ENCODE measurements around the gene SH3PXD2A.
"Not testable (repeated sequence)": the region's sequence is repeated elsewhere in the genome, so short reads cannot be mapped to it uniquely, and the experiment has no call there.

Gene SH3PXD2A

DNA sequence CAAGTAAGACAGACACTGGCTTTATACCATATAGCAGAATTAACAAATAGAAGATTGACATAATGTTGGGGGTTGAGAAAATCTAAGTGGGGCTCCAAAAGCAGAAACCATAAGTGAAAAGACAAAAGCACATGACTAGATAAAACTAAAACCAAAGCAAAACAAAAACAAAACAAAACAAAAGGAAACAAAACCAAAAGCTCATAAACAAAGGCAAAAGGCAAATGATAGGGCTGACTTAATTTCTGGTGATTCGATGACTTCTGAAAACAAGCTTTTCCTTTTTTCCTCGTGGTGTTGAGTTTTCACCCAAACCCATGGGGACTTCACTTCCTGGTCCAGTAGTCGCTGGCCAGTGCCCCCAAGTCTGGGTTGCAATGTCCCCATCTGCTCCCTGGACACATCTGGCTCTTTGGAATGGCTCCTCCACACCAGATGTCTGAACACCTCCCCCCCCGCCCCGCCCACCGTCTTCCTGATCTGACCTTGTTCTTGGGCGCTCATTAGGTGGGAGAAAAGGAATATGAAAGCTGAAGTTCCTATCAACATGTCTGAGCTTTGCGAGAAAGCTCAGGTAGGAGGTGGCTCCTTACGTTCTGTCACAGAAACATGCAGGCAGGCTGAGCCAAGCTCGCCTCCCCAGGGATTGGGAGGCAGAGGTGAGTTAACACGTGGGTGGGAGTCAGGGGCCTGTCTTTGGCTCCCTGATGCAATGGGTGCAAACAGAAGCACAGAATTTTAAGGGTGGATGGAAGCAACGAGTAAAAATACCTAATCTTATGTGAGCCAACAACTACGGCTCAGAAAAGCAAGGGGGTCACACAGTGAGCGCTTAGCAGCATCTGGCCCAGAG lies 240.8 kb downstream of the SH3PXD2A start:
- no peak for DNase-seq

DNA sequence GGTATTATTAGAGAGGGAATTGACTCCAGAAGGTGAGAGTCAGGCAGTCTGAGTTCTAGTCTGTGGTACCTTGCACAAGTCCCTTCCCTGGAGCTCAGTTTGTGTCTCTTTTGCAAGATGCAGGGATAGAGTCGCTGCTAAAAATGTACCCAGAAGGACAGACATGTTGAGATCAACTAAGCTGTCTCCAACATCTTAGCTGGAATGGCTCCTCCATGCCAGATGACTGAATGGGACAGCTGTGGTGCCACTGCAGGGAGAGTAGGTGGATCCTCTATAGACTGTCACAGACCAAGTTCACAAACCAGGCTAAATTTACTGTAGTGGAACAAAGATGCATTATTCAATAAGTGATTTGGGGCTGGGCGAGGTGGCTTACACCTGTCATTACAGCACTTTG lies 241.8 kb downstream of the SH3PXD2A start:
- DNase-seq, result no peak

GRCh38 chr10:103612462-103613365 lies 242.7 kb downstream of the SH3PXD2A start:
- DNase-seq, result no peak

- DNase-seq, result no peak
Observed at GRCh38 chr10:103610921-103611511, 244.4 kb downstream of the SH3PXD2A start.

DNA sequence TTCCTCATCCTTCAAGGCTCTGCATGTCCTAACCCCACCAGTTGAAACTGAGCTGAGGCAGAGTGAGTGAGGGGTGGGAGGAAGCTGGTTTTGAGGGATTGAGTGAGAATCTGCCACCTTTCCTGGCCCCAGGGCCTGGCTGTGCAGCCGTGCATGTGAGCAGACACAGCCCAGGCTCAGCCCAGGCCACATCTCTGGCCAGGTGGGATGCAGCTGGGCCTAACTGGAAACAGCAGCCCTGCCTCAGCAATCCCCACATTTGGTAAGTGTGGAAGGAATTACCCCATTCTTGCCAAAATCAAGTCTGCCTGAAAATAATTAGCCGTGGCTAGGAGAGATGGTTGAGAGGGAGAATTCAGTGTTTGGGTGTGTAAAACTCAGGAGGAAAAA lies 245.3 kb downstream of the SH3PXD2A start:
- no peak for DNase-seq

GRCh38 chr10:103609231-103610082 lies 245.9 kb downstream of the SH3PXD2A start:
- no peak for DNase-seq

DNA sequence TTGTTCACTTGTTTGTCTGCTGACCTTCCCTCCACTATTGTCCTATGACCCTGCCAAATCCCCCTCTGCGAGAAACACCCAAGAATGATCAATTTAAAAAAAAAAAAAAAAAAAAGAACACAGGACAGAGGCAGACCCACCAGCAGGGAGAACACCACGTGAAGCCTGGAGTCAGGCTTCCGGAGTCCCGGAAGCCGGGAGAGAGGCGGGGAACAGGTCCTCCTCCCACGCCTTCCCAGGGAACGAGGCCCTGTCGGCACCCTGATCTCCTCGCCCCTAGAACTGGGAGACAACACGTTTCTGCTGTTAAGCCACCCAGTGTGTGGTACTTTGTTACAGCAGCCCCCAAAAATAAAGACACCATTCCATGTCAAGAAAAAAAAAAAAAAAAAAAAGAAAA lies 247.3 kb downstream of the SH3PXD2A start:
- not testable (repeated sequence) for DNase-seq

GRCh38 chr10:103607051-103607450 lies 248.3 kb downstream of the SH3PXD2A start:
- not testable (repeated sequence) for DNase-seq

- DNase-seq, result not testable (repeated sequence)
Observed at GRCh38 chr10:103606097-103606438, 249.3 kb downstream of the SH3PXD2A start.

DNA sequence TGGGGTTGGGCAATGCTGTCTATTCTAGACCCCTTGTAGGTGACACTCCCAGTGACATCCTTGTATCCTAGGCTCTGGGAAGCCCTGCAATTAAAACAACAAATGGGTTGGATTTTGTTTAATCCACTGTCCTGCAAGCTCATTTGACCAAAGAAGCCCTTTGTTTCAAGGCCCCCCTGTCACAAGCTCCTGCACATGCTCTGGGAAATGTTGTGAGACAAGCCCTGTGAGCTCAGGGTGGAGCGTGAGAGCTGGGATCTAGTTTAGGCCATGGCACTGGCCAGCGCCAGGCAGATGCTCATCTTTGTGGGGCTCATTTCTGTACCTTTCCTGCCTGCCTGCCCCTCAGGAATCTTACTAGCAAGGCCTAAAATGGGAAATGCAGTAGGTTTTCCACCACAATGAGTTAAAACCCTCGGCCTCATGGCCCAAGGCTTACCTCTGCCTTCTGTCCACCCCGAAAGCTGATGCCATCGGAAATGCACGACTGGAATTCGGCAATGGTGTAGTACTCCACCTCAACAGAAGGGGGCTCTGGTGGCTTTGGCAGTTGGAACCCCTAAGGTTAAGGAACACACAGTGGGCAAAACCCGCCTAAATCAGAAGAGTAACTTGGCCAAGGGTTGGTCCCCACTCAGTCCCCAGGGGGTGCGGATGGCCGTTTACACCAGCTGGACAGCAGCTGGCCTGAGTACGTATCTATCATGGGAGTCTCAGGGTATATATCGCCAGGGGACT lies 249.8 kb downstream of the SH3PXD2A start:
- DNase-seq, result no peak

DNA sequence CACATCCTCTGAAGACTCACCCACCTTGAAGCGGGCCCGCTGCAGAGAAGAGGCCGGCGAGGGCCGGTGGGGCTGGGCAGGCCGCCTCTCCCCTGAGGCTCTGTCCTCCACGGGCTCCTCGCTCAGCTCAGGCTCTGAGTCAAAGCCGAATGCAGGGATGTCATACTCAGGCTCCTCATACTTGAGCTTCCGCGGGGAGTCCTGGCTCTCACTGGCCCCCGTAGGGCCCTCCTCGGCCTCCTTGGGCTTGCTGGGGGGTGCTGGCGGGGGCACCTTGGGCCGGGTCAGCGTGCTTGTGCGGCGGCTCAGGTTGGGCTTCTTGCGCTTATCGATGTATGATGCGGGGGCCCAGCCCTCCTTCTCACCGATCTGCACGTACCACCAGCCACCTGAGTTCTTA lies 252.0 kb downstream of the SH3PXD2A start:
- no peak for DNase-seq

DNA sequence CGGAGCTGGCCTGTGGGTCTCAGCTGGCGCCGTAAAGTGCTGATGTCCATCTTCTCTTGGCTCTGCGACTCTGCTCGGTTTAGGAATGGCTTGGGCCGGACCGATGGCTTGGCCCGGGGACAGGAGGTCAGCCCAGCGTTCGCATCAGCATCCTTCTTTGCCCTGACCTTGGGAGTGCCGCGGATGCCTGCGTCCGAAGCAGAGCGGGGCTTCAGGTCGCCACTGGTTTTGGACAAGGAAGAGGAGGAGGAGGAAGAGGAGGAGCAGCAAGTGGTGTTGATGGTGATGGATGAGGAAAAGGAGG lies 252.6 kb downstream of the SH3PXD2A start:
- no peak for DNase-seq

- DNase-seq, result no peak
Observed at GRCh38 chr10:103602028-103602851, 253.1 kb downstream of the SH3PXD2A start.

DNA sequence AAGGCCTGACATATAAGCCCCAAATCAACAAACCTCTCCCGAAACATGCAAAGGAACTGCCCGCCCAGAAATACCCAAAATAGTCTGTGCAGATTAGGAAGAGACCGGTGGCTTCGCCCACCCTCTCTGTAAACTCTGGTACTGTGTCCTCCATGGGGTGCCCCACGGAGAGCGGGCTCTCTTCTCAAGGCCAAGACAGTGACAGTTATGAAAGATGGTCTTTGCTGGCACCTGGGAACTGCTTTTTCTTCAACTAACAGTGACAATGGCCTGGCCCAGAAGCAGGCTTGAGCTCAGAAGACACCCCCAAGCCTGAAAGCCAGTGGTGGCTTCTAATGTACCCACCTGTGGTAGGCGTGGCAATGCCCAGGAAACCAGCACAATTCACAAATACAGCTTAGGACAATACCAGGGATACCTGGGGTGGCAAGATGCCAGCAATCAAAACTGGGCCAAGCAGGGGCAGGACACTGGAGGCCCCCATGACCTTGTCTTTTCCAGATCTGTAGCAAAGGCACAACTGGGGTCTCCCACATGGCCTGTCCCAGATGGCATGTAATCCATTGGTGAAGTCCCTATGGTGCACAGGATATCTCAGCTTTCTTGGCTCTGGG lies 254.3 kb downstream of the SH3PXD2A start:
- no peak for DNase-seq

DNA sequence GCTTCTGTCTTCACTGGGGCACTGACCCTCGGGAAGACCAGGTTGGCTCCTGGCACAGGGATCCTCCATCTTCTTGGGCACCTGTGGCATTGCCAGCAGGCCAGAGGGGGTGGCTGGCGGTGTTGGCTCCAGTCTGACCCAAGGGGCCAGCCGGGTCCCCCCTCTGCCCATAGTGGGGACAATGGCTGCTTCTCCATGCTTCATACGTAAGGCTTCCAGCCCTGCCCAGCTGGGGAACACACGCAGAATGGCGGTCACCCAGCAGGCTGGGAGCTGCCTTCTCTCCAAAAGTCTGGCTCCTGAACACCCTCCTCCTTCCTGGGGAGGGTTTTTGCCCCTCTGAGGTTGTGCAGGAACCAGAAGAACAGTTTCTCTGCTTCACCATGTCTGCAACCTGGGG lies 255.1 kb downstream of the SH3PXD2A start:
- DNase-seq, result no peak

DNA sequence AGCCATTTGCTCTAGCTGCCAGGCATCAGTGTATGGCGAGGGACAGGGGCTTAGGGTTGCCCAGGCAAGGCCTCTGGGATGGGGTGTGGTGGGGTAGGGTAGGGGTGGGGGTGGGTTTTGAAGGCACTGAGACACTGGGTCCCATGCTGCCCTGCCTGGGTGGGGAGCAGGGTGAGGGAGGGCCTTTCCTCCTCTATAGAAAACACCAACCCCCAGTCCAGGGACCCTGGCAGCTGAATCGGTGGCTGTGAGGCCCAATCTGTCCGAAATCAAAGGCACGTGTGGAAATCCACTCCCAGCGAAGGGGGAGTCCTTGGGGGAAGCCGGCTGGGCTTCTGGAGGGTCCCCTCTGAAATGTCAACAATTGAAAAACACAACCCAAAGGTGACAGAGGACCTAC lies 255.5 kb downstream of the SH3PXD2A start:
- no peak for DNase-seq

DNA sequence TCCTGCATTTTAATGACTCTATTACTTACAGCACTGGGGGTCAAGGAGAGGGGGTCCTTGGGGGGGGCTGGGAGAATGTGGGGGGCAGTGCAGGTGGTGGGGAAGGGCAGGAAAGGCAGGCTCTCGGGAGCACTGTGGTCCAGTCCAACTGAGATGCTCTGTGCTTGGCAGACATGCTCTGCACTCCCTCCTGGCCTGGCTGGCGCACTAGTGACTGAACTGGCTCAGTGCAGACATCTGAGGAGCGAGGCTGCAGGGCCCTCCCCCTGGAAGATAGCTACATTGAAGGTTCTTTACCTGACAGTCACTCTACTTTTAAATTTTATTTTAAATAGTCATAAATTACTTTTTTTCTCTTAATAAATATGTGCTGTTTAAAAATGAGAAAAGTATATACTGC lies 256.2 kb downstream of the SH3PXD2A start:
- no peak for DNase-seq

DNA sequence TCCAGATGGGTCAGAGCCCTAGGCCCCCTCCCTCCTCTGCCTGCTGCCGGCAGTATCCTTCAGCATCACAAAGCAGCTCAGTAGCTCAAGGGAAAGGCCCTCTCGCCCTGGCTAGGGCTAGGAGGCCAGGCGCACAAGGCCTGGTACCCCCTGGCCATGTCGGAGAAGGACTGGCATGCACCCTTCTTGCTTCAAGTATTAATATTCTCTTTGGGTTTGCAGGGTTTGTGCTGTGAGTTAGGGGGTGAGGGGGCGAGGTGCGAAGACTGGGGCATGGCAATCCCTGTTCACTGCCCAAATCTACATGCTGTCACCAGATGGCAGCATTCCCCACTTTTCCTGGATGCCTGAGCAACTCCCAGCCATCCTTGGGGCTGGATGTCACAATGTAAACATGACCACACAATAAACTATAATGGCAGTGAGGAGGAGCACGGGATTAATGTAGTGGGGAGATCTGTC lies 256.7 kb downstream of the SH3PXD2A start:
- no peak for DNase-seq

GRCh38 chr10:103597003-103597402 lies 258.4 kb downstream of the SH3PXD2A start:
- DNase-seq, result no peak

GRCh38 chr10:103595933-103596726 lies 259.2 kb downstream of the SH3PXD2A start:
- no peak for DNase-seq
